CD4-positive, alpha-beta memory T cell (primary cell): ENCODE data around the gene DIP2A. TPM values are rescaled to one million over a fixed set of nuclear protein-coding genes. Genes with fewer than 3 reads are reported as not detected.
"Not testable (repeated sequence)": the region's sequence is repeated elsewhere in the genome, so short reads cannot be mapped to it uniquely, and the experiment has no call there.

Experiments
- CTCF ChIA-PET: fragments of 350-600 bp; sonication (Branson Sonifier 250); formaldehyde crosslinking; loops from one replicate; lab custom pipeline; 2021; ENCODE audit warnings: inconsistent platforms; ENCODE audit not compliant: partially characterized antibody; lab: Charles Lee
- POLR2A ChIA-PET: fragments of 350-600 bp; sonication (Branson Sonifier 250); formaldehyde crosslinking; loops from one replicate; lab custom pipeline; 2021; ENCODE audit not compliant: partially characterized antibody; lab: Charles Lee
- DNase-seq, 5 donors: peaks; one replicate each; pipeline versions ENCODE4 v3.0.0 to v3.0.0-alpha.2; 2020 to 2022; ENCODE audit warnings: mixed read lengths in 1 of 5
- H3K27ac ChIP-seq: one replicate; pipeline ENCODE4 v1.7.0; 2013; ENCODE audit warnings: low read depth, low read length
- H3K27me3 ChIP-seq: 2 replicates; pipeline ENCODE4 v1.7.0; 2013; ENCODE audit warnings: mild to moderate bottlenecking, low read length, moderate library complexity; ENCODE audit not compliant: insufficient read depth
- H3K36me3 ChIP-seq: 2 replicates; pipeline ENCODE4 v1.7.0; 2013; ENCODE audit warnings: mild to moderate bottlenecking, low read length, moderate library complexity; ENCODE audit not compliant: insufficient read depth
- H3K4me1 ChIP-seq: 2 replicates; pipeline ENCODE4 v1.7.0; 2013; ENCODE audit warnings: mild to moderate bottlenecking, low read length, moderate library complexity; ENCODE audit not compliant: insufficient read depth
- H3K4me3 ChIP-seq, 2 donors: one replicate each; pipeline ENCODE4 v1.7.0; 2013; ENCODE audit warnings: low read length in 2 of 2, mild to moderate bottlenecking in 1 of 2
- H3K9me3 ChIP-seq, 2 donors: one replicate each; pipeline ENCODE4 v1.7.0; 2013; ENCODE audit warnings: low read length in 2 of 2, control low read depth in 1 of 2; ENCODE audit not compliant: control insufficient read depth in 1 of 2
- H3K27ac Mint-ChIP-seq, 7 donors: one replicate each; pipeline ENCODE4 v1.8.0; 2020 to 2021; ENCODE audit warnings: mixed read lengths in 7 of 7, mild to moderate bottlenecking in 6 of 7, inconsistent platforms in 3 of 7, moderate library complexity in 3 of 7
- H3K27me3 Mint-ChIP-seq, 2 donors: one replicate each; pipeline ENCODE4 v1.8.0; 2020 to 2021; ENCODE audit warnings: mixed read lengths in 2 of 2
- H3K36me3 Mint-ChIP-seq, 2 donors: one replicate each; pipeline ENCODE4 v1.8.0; 2020 to 2021; ENCODE audit warnings: mixed read lengths in 2 of 2, inconsistent platforms in 1 of 2, mild to moderate bottlenecking in 1 of 2
- H3K4me1 Mint-ChIP-seq, 4 donors: one replicate each; pipeline ENCODE4 v1.8.0; 2020 to 2021; ENCODE audit warnings: mixed read lengths in 4 of 4, mild to moderate bottlenecking in 1 of 4
- H3K4me3 Mint-ChIP-seq, 8 donors: one replicate each; pipeline ENCODE4 v1.8.0; 2020 to 2021; ENCODE audit warnings: mixed read lengths in 8 of 8, mild to moderate bottlenecking in 7 of 8, moderate library complexity in 6 of 8, inconsistent platforms in 3 of 8
- H3K9me3 Mint-ChIP-seq, 8 donors: one replicate each; pipeline ENCODE4 v1.8.0; 2020 to 2021; ENCODE audit warnings: mixed read lengths in 8 of 8, mild to moderate bottlenecking in 5 of 8, inconsistent platforms in 3 of 8, moderate library complexity in 1 of 8
- intact Hi-C: fragments of 100-400 bp; cut with micrococcal nuclease; formaldehyde crosslinking; loops from one replicate; pipeline ENCODE4 v1.15.1; 2023
- polyA plus RNA-seq, 2 donors: library from polyadenylated mRNA; unstranded; fragments of 300-500 nt; fragmentation: Illumina TruSeq; gene quantifications; one replicate each; pipeline ENCODE4 v1.2.3, GENCODE V29; 2021
- total RNA-seq, 2 experiments: library from RNA; stranded (reverse); gene quantifications; one replicate each; pipeline ENCODE4 v1.2.3, GENCODE V29; 2021

Gene DIP2A
- total and polyA plus RNA-seq, 4 experiments from 2014 or later = 14.1 to 95.9 (median 56.2) TPM

DNA sequence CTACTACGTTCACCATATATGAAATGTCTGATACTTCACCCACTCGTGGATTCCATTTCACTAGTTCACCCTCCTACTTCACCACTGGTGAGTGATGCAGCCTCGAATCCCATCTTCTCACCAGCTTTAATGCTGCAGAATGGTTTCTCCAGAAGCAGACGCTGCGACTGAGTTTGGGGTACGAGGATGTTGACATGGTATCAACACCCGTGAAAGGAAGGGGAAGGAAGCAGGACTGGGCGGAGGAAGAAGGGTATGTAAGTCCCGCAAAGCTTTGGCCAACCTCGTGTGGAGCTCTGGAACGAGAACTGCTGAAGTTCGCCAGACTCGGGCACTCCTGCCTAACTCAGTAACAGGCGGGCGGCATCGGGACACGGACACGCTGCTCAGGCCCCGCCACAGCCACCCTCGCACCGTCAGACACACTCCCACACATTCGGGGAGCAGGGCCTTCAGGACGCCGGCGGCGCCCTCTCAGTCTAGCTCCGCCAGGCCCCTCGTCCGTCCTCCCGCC, 833 bp upstream of the DIP2A start:
- intact Hi-C loops = loop anchor here (1.0 kb wide), 2 partner anchors 134 to 177 kb away; partner anchors contain the start of genes PCNT and PRMT2
- CTCF ChIA-PET = interaction anchor here (2.3 kb wide), 1 partner anchor 94 kb away, joined by 7 read pairs; no protein-coding TSS in a partner anchor

DNA sequence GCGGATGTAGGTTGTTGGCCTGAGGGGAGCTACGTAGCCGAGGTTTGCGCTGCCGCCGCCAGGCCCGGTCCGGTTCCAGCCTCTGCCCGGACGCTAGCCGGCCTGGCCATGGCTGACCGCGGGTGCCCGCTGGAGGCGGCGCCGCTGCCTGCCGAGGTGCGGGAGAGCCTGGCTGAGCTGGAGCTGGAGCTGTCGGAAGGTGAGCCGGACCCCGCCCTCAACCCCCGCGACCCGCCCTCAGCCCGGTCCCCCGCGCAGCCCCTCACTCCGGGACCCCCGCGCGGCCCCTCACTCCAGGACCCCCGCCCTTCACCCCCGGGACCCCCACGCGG, 299 bp downstream of the DIP2A start:
- peak overlapping the region; percentile 72 for H3K27ac ChIP-seq
- Mint-ChIP-seq H3K27me3 (no peaks in the 10 kb centered on the region), H3K27ac (peak overlapping the region in 5 of 7 donors; percentile 64 to 91 (median 76)), H3K36me3 (peaks cover 15 to 33% of the 10 kb centered on the region in 2 donors), H3K4me3 (peak overlapping the region in 7 of 8 donors; percentile 70 to 91 (median 84)), H3K4me1 (peaks cover 27 to 60% (median 44%) of the 10 kb centered on the region in 4 donors), H3K9me3 (no peaks in the 10 kb centered on the region)
- H3K9me3 ChIP-seq = no peaks in the 10 kb centered on the region
- H3K4me3 ChIP-seq = peak overlapping the region in 1 of 2 donors; percentile 66
- DNase-seq = no peak
- H3K27me3 ChIP-seq = no peaks in the 10 kb centered on the region
- ChIA-PET POLR2A (interaction anchor here (0.7 to 4.4 kb wide), 14 partner anchors 10 to 184 kb away, joined by 3 to 75 read pairs (median 5); partner anchors contain the start of genes PRMT2, S100B and YBEY), CTCF (no interaction called here)
- intact Hi-C loops = no loop called here
- peaks cover 42% of the 10 kb centered on the region for H3K4me1 ChIP-seq
- H3K36me3 ChIP-seq = no peaks in the 10 kb centered on the region

More for the DNA sequence above, 833 bp upstream of the DIP2A start:
- H3K9me3 Mint-ChIP-seq = no peaks in the 10 kb centered on the region
- Histone ChIP-seq H3K4me1 (peaks cover 42% of the 10 kb centered on the region), H3K36me3 (no peaks in the 10 kb centered on the region), H3K4me3 (peak overlapping the region; percentile 89 to 100), H3K27ac (peak overlapping the region; percentile 74), H3K27me3 (no peaks in the 10 kb centered on the region), H3K9me3 (no peaks in the 10 kb centered on the region)
- POLR2A ChIA-PET = interaction anchor here (1.3 to 4.4 kb wide), 7 partner anchors 14 to 183 kb away, joined by 3 to 75 read pairs (median 6); partner anchors contain the start of gene PRMT2
- peak overlapping the region; percentile 86 to 93 (median 90) for H3K4me3 Mint-ChIP-seq
- peak in 1 of 5 donors; percentile 43 for DNase-seq
- peaks cover 27 to 58% (median 43%) of the 10 kb centered on the region in 4 donors for H3K4me1 Mint-ChIP-seq
- H3K27me3 Mint-ChIP-seq = no peaks in the 10 kb centered on the region
- H3K36me3 Mint-ChIP-seq = peaks cover 12 to 26% of the 10 kb centered on the region in 2 donors
- H3K27ac Mint-ChIP-seq = peak overlapping the region; percentile 87 to 95 (median 94)

DNA sequence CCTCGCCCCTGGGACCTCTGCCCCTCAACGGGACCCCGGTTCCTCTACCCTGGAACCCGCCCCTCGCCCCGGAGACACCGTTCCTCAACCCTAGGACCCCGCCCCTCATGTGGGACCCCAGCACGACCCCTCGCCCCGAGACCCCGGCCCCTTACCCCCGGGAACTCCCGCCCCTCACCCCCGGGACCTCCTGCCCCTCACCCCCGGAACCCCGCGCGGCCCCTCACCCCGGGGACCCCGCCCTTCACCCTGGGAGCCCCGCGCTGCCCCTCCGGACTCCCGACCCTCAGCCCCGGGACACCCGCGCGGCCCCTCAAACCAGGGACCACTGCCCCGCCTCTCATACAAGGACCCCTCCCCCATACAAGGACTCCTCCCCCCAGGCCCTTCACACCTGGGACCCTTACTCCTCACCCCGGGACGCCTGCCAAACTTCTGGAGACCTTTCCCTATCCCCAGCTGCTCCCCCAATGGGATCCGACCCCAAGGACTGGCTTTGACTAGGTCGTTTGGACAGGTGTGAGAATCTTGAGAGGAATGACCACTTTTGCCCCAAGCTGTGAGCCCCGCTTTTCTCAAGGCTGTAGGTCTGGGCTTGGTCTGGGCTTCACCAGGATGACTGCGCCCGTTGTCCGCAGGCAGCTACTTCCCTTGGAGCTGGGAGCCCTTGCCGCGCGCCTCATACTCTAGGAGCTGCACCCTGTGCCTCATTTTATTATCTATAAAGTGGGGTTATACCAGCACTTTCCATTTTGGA, 843 bp downstream of the DIP2A start:
- peaks cover 42% of the 10 kb centered on the region for H3K4me1 ChIP-seq
- peak overlapping the region; percentile 44 to 66 for H3K4me3 ChIP-seq
- DNase-seq = peak in 3 of 5 donors; percentile 2 to 40 (median 16)
- no peaks in the 10 kb centered on the region for H3K27me3 ChIP-seq
- Mint-ChIP-seq H3K4me3 (peak overlapping the region; percentile 86 to 93 (median 91)), H3K4me1 (peaks cover 28 to 64% (median 45%) of the 10 kb centered on the region in 4 donors), H3K36me3 (peaks cover 15 to 36% of the 10 kb centered on the region in 2 donors), H3K9me3 (no peaks in the 10 kb centered on the region), H3K27me3 (no peaks in the 10 kb centered on the region), H3K27ac (peak overlapping the region; percentile 86 to 94 (median 91))
- ChIA-PET POLR2A (interaction anchor here (0.7 to 4.4 kb wide), 17 partner anchors 9 to 184 kb away, joined by 3 to 75 read pairs (median 4); partner anchors contain the start of genes PRMT2, S100B and YBEY), CTCF (interaction anchor here (1.1 kb wide), 1 partner anchor 12 kb away, joined by 3 read pairs; no protein-coding TSS in a partner anchor)
- intact Hi-C loops = no loop called here
- H3K36me3 ChIP-seq = no peaks in the 10 kb centered on the region
- no peaks in the 10 kb centered on the region for H3K9me3 ChIP-seq
- H3K27ac ChIP-seq = peak overlapping the region; percentile 72

DNA sequence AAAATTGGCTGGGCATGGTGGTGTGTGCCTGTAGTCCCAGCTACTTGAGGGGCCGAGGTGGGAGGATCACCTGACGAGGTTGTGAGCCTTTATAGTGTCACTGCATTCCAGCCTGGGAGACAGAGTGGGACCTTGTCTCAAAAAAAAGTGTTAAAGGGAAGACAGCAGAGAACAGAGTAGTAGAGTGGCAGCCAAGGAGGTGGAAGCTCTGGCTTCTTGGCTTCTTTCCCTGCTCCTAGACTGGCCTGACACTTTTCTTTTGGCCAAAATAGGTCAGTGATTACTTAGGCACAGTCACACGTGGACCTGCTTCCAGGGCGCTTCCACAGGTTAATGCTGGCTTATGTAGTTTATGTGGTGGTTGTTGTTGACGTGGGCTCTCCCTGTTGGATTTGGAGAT, 3.2 kb downstream of the DIP2A start:
- POLR2A ChIA-PET = interaction anchor here (1.0 kb wide), 1 partner anchor 159 kb away, joined by 3 read pairs; no protein-coding TSS in a partner anchor
- H3K4me3 ChIP-seq = no peak overlapping the region
- no peak overlapping the region for H3K27ac ChIP-seq
- Mint-ChIP-seq H3K27me3 (no peaks in the 10 kb centered on the region), H3K4me1 (peaks cover 26 to 47% (median 38%) of the 10 kb centered on the region in 4 donors), H3K9me3 (no peaks in the 10 kb centered on the region), H3K4me3 (peak overlapping the region in 5 of 8 donors; percentile 7 to 61 (median 41)), H3K27ac (peak overlapping the region; percentile 17 to 74 (median 67)), H3K36me3 (peaks cover 3 to 30% of the 10 kb centered on the region in 2 donors)
- no peaks in the 10 kb centered on the region for H3K9me3 ChIP-seq
- intact Hi-C loops = no loop called here
- DNase-seq = no peak
- no peaks in the 10 kb centered on the region for H3K36me3 ChIP-seq
- no peaks in the 10 kb centered on the region for H3K27me3 ChIP-seq
- peaks cover 32% of the 10 kb centered on the region for H3K4me1 ChIP-seq
- CTCF ChIA-PET = interaction anchor here (0.7 kb wide), 1 partner anchor 208 kb away, joined by 3 read pairs; no protein-coding TSS in a partner anchor

DNA sequence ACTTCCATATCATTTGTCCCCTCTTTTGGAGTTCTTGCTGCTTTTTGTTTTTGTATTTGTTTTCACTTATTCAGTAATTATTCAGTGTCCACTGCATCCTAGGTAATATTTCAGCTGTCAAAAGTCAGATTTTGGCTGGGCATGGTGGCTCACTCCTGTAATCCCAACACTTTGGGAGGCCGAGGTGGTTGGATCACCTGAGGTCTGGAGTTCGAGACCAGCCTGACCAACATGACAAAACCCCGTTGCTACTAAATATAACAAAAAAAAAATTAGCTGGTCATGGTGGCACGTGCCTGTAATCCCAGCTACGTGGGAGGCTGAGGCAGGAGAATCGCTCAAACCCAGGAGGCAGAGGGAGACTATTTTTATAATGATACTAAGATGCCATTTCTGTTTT, 6.5 kb downstream of the DIP2A start:
- peaks cover 15% of the 10 kb centered on the region for H3K4me1 ChIP-seq
- CTCF ChIA-PET, H3K27me3 ChIP-seq, H3K27ac ChIP-seq, POLR2A ChIA-PET, H3K9me3 ChIP-seq, H3K36me3 ChIP-seq, H3K9me3 Mint-ChIP-seq, H3K4me3 ChIP-seq, intact Hi-C loops, H3K27me3 Mint-ChIP-seq, H3K4me3 Mint-ChIP-seq, DNase-seq: not testable (repeated sequence)
- Mint-ChIP-seq H3K36me3 (peaks cover 3 to 35% of the 10 kb centered on the region in 2 donors), H3K4me1 (peaks cover 27 to 48% (median 36%) of the 10 kb centered on the region in 4 donors), H3K27ac (peak overlapping the region in 1 of 7 donors; percentile 59)

DNA sequence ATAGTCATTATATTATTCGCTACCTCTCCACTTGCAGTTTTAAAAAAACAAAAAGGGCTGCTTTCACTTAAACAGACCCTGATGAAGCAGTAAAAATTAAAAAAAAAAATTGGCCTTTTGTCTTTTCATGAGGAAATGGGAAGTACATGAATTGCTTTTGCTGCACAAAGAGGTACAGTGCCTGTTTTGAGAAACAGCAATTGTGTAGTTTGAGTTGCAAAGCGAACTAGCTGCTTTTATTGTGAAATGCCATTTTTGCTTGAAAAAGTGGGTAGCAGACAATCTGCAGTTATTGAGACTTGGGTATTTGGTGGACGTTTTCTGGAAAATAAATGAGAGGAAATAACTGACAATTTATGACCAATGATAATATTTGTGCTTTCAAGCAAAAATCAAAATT, 7.0 kb downstream of the DIP2A start:
- Histone ChIP-seq H3K27ac (no peak overlapping the region), H3K27me3 (no peaks in the 10 kb centered on the region), H3K9me3 (no peaks in the 10 kb centered on the region), H3K4me3 (no peak overlapping the region), H3K4me1 (peaks cover 10% of the 10 kb centered on the region), H3K36me3 (no peaks in the 10 kb centered on the region)
- no peaks in the 10 kb centered on the region for H3K27me3 Mint-ChIP-seq
- H3K36me3 Mint-ChIP-seq = peaks cover 3 to 35% of the 10 kb centered on the region in 2 donors
- no peak for DNase-seq
- H3K9me3 Mint-ChIP-seq = no peaks in the 10 kb centered on the region
- intact Hi-C loops = no loop called here
- no peak overlapping the region for H3K27ac Mint-ChIP-seq
- peaks cover 23 to 43% (median 32%) of the 10 kb centered on the region in 4 donors for H3K4me1 Mint-ChIP-seq
- no peak overlapping the region for H3K4me3 Mint-ChIP-seq
- CTCF ChIA-PET = no interaction called here
- POLR2A ChIA-PET = no interaction called here
